ENCODE data around the gene APOA1. TPM values are rescaled to one million over a fixed set of nuclear protein-coding genes. Genes with fewer than 3 reads are reported as not detected.

Gene APOA1
- total RNA-seq, result 0.35 TPM in 1 of 2 replicates, not detected in the other

GRCh38 chr11:116837231-116838091 is at the start of gene APOA1:
Gene APOA1 (minus strand): TSS chr11:116837622. CDS start chr11:116837387, 235 bp downstream.

GRCh38 chr11:116829525-116830183 is 7.8 kb downstream of the APOA1 start, which contains the start of gene APOC3:
Gene APOC3 (plus strand): TSS chr11:116829907. CDS start chr11:116830583, 676 bp downstream.

GRCh38 chr11:116823031-116823843 is 14.2 kb downstream of the APOA1 start, which contains the start of gene APOA4:
Gene APOA4 (minus strand): TSS chr11:116823304. CDS start chr11:116823191, 113 bp downstream.

GRCh38 chr11:116791813-116792143 is 45.6 kb downstream of the APOA1 start, which contains the start of gene APOA5:
Gene APOA5 (minus strand): TSS chr11:116791879. CDS start chr11:116791860, 19 bp downstream.

GRCh38 chr11:116787786-116788486 is 49.5 kb downstream of the APOA1 start, which contains the start of gene ZPR1:
Gene ZPR1 (minus strand): TSS chr11:116788023. CDS start chr11:116787990, 33 bp downstream.

Other genes with a start within 250 kb of the APOA1 start
- 9.6 and 13.8 TPM in 2 replicates for gene BUD13, start 64.6 kb downstream of the APOA1 start, total RNA-seq
- gene ZPR1, start 49.6 kb downstream of the APOA1 start, total RNA-seq, result 52.3 and 57.9 TPM in 2 replicates
- not detected in 2 replicates for gene APOA5, start 45.7 kb downstream of the APOA1 start, total RNA-seq
- gene APOA4, start 14.3 kb downstream of the APOA1 start, total RNA-seq, result not detected in 2 replicates
- gene APOC3, start 7.7 kb downstream of the APOA1 start, total RNA-seq, result not detected in 2 replicates